K562 (cell line): Measurements from ENCODE around the gene CARD8. TPM values are rescaled to one million over a fixed set of nuclear protein-coding genes. Genes with fewer than 3 reads are reported as not detected.

ENCODE experiments used
- CGGBP1 ChIP-seq: fragments of 250-450 bp; sonication (Bioruptor Pico); IDR thresholded peaks from 2 replicates; pipeline ENCODE4 v1.9.0; 2021; ENCODE audit warnings: mild to moderate bottlenecking
- CHCHD3 ChIP-seq: fragments of 250-450 bp; sonication (Bioruptor Pico); IDR thresholded peaks from 2 replicates; pipeline ENCODE4 v2.1.2; 2022; ENCODE audit warnings: mild to moderate bottlenecking
- GABPB1 ChIP-seq: sonication (generic); formaldehyde crosslinking; IDR thresholded peaks from 2 replicates; pipeline ENCODE4 v1.8.0; 2022; ENCODE audit warnings: mild to moderate bottlenecking, missing genetic modification reagents
- HMBOX1 ChIP-seq: sonication (generic); IDR thresholded peaks from 2 replicates; pipeline ENCODE4 v1.6.1; 2016
- HNRNPL ChIP-seq: fragments of 200-400 bp; formaldehyde crosslinking; IDR thresholded peaks from 2 replicates; pipeline ENCODE4 v1.6.1; 2017; ENCODE audit warnings: low read depth, mild to moderate bottlenecking, low read length
- IRF2 ChIP-seq: sonication (generic); formaldehyde crosslinking; IDR thresholded peaks from 2 replicates; pipeline ENCODE4 v1.8.1; 2022; ENCODE audit warnings: mild to moderate bottlenecking, missing genetic modification reagents
- KLF13 ChIP-seq: fragments of 450-650 bp; IDR thresholded peaks from 2 replicates; pipeline ENCODE4 v1.6.1; 2016; ENCODE audit warnings: missing genetic modification characterization, low read depth, mild to moderate bottlenecking, missing compliant biosample characterization, moderate library complexity, borderline replicate concordance
- MTA1 ChIP-seq: fragments of 450-650 bp; IDR thresholded peaks from 2 replicates; pipeline ENCODE4 v1.6.1; 2017; ENCODE audit warnings: borderline replicate concordance
- NBN ChIP-seq: fragments of 450-650 bp; IDR thresholded peaks from 2 replicates; pipeline ENCODE4 v1.6.1; 2016; ENCODE audit warnings: low read depth, mild to moderate bottlenecking
- NCOA6 ChIP-seq: fragments of 450-650 bp; IDR thresholded peaks from 2 replicates; pipeline ENCODE4 v1.6.1; 2017; ENCODE audit warnings: mild to moderate bottlenecking
- NCOR1 ChIP-seq: fragments of 450-650 bp; IDR thresholded peaks from 2 replicates; pipeline ENCODE4 v1.6.1; 2016; ENCODE audit warnings: mild to moderate bottlenecking, moderate library complexity
- NFATC3 ChIP-seq: fragments of 450-650 bp; IDR thresholded peaks from 2 replicates; pipeline ENCODE4 v1.6.1; 2017; ENCODE audit warnings: mild to moderate bottlenecking
- NFRKB ChIP-seq: fragments of 450-650 bp; IDR thresholded peaks from 2 replicates; pipeline ENCODE4 v1.6.1; 2016; ENCODE audit warnings: low read depth
- NR1H2 ChIP-seq: sonication (generic); formaldehyde crosslinking; IDR thresholded peaks from 2 replicates; pipeline ENCODE4 v1.4.0; 2020; ENCODE audit warnings: mild to moderate bottlenecking, missing genetic modification reagents
- NR2C1 ChIP-seq, 2 experiments: fragments of 450-650 bp; IDR thresholded peaks; 2 replicates each; pipeline ENCODE4 v1.6.1; 2017; ENCODE audit warnings: mild to moderate bottlenecking in 2 of 2, antibody characterized with exemption in 1 of 2, inconsistent platforms in 1 of 2, missing compliant biosample characterization in 1 of 2, missing genetic modification characterization in 1 of 2
- RBM14 ChIP-seq: fragments of 200-400 bp; formaldehyde crosslinking; IDR thresholded peaks from 2 replicates; pipeline ENCODE4 v1.6.1; 2018; ENCODE audit warnings: low read depth, mild to moderate bottlenecking, low read length, moderate library complexity, borderline replicate concordance; ENCODE audit not compliant: insufficient read depth
- SIN3B ChIP-seq: fragments of 450-650 bp; IDR thresholded peaks from 2 replicates; pipeline ENCODE4 v1.6.1; 2017; ENCODE audit warnings: low read depth, mild to moderate bottlenecking, moderate library complexity
- SNRNP70 ChIP-seq: fragments of 200-400 bp; formaldehyde crosslinking; optimal IDR thresholded peaks from 2 replicates; pipeline ENCODE3; 2017; ENCODE audit warnings: low read depth, low read length
- TGIF2 ChIP-seq: sonication (generic); formaldehyde crosslinking; IDR thresholded peaks from 2 replicates; pipeline ENCODE4 v1.8.1; 2022; ENCODE audit warnings: mild to moderate bottlenecking, missing genetic modification reagents, moderate library complexity
- TRIM24 ChIP-seq, 2 experiments: fragments of 450-650 bp; IDR thresholded peaks; 2 replicates each; pipeline ENCODE4 v1.6.1; 2016
- ZBTB1 ChIP-seq: sonication (generic); formaldehyde crosslinking; IDR thresholded peaks from 2 replicates; pipeline ENCODE4 v1.8.1; 2023; ENCODE audit warnings: missing genetic modification reagents, low read depth, mild to moderate bottlenecking, borderline replicate concordance
- ZEB2 ChIP-seq: fragments of 450-650 bp; IDR thresholded peaks from 2 replicates; pipeline ENCODE4 v1.6.1; 2016
- ZNF146 ChIP-seq: IDR thresholded peaks from one replicate; pipeline ENCODE4 v1.6.1; 2018; ENCODE audit warnings: missing compliant biosample characterization; ENCODE audit not compliant: unreplicated experiment
- ZNF184 ChIP-seq: sonication (generic); formaldehyde crosslinking; IDR thresholded peaks from 2 replicates; pipeline ENCODE4 v1.5.0; 2020; ENCODE audit warnings: missing genetic modification reagents
- ZNF347 ChIP-seq: fragments of 450-650 bp; formaldehyde crosslinking; IDR thresholded peaks from 2 replicates; pipeline ENCODE4 v1.4.0; 2020; ENCODE audit warnings: low read depth, mild to moderate bottlenecking, moderate library complexity
- ZSCAN29 ChIP-seq: fragments of 450-650 bp; IDR thresholded peaks from 2 replicates; pipeline ENCODE4 v1.6.1; 2017
- ZSCAN32 ChIP-seq: fragments of 450-650 bp; formaldehyde crosslinking; IDR thresholded peaks from 2 replicates; pipeline ENCODE4 v1.4.0; 2020; ENCODE audit warnings: mild to moderate bottlenecking, moderate library complexity
- polyA plus RNA-seq, 8 experiments: library from polyadenylated mRNA; depleted of rRNA in 4 of 8; stranded (reverse) in 5 of 8; unstranded in 3 of 8; fragments of >200 nt; fragmentation: Nextera tagmentation in 2 of 8; fragmentation: Illumina TruSeq in 1 of 8; extraction: Ambion mirVana in 2 of 8; extraction: Trizol in 1 of 8; gene quantifications; 2 replicates each; pipeline versions ENCODE4 v1.2.1 to v1.2.3, GENCODE V29; 2011 to 2014; ENCODE audit warnings: inconsistent platforms in 1 of 8, missing spikeins in 1 of 8
- total RNA-seq, 7 experiments: library from RNA; depleted of rRNA in 6 of 7; stranded (reverse); fragments of >200 nt in 6 of 7; fragmentation: Illumina TruSeq in 2 of 7; extraction: Trizol in 2 of 7; gene quantifications; 2 replicates each; pipeline versions ENCODE4 v1.2.1 to v1.2.3, GENCODE V29; 2011 to 2021; ENCODE audit warnings: low replicate concordance in 1 of 7

The CARD8 gene
- total and polyA plus RNA-seq, 9 of the 15 experiments (the other 6 are each of a cell fraction or from before 2014, with no cell fraction given) = 11.5 to 26.4 (median 20.8) TPM

- TF ChIP-seq NR1H2 (CRISPR knock-in tag) (no peak), RBM14 (no peak), NCOA6 (no peak), HMBOX1 (no peak; the same call in 1 of the 2 replicates), MTA1 (peak; percentile 29; the same call in 1 of the 2 replicates), GABPB1 (CRISPR knock-in tag) (peak; percentile 60), ZSCAN32 (CRISPR knock-in tag) (0 out of 2 replicates have a peak, but pooled peaks have one; percentile 6), ZNF184 (no peak), TGIF2 (CRISPR knock-in tag) (no peak), NBN (0 out of 2 replicates have a peak, but pooled peaks have one; percentile 31), ZNF146 (CRISPR knock-in tag) (no peak), NR2C1 (IDR thresholded peaks at IDR 0.05) (no peak), NR2C1 (tag; IDR thresholded peaks at IDR 0.05) (no peak), SNRNP70 (no peak), ZBTB1 (CRISPR knock-in tag) (peak; percentile 73), SIN3B (no peak), KLF13 (tag) (no peak), ZNF347 (CRISPR knock-in tag) (no peak), ZEB2 (no peak), NFRKB (no peak), ZSCAN29 (no peak), CGGBP1 (CRISPR knock-in tag) (peak; percentile 60; the same call in 1 of the 2 replicates), TRIM24 (IDR thresholded peaks at IDR 0.05) (no peak), CHCHD3 (CRISPR knock-in tag) (peak; percentile 67; the same call in 1 of the 2 replicates), NCOR1 (no peak), IRF2 (CRISPR knock-in tag) (no peak), NFATC3 (no peak), HNRNPL (no peak)
Observed at GRCh38 chr19:48203794-48204628, 51.7 kb downstream of the CARD8 start (continued).
